Colon (tissue), 2 donors: ENCODE measurements around the gene CYFIP2.
"Not testable (repeated sequence)": the region's sequence is repeated elsewhere in the genome, so short reads cannot be mapped to it uniquely, and the experiment has no call there.

Experiments used
- FAIRE-seq: peaks from 2 replicates; lab custom pipeline; 2012; peaks lifted over from hg19 to GRCh38; lab: Jason Lieb, UNC
- donor health status: control.
- donor health status: control.

Gene CYFIP2

GRCh38 chr5:157390551-157391297, 124.8 kb downstream of the CYFIP2 start:
- no peak for FAIRE-seq

GRCh38 chr5:157398305-157398704, 132.4 kb downstream of the CYFIP2 start:
- no peak for FAIRE-seq

GRCh38 chr5:157400741-157401495, 135.0 kb downstream of the CYFIP2 start:
- no peak for FAIRE-seq

GRCh38 chr5:157415838-157416237, 149.9 kb downstream of the CYFIP2 start:
- FAIRE-seq, result no peak

- FAIRE-seq, result not testable (repeated sequence)
Measured at GRCh38 chr5:157419521-157419920, 153.6 kb downstream of the CYFIP2 start.

GRCh38 chr5:157429920-157430319, 164.0 kb downstream of the CYFIP2 start:
- FAIRE-seq, result not testable (repeated sequence)

- peak; percentile 82 for FAIRE-seq
Measured at GRCh38 chr5:157431544-157432200, 165.7 kb downstream of the CYFIP2 start.

GRCh38 chr5:157434096-157434495, 168.2 kb downstream of the CYFIP2 start:
- no peak for FAIRE-seq

- no peak for FAIRE-seq
Measured at GRCh38 chr5:157443041-157443549, 177.2 kb downstream of the CYFIP2 start.

- FAIRE-seq, result no peak
Measured at GRCh38 chr5:157444224-157444623, 178.3 kb downstream of the CYFIP2 start.
